Gastrocnemius medialis (tissue), 4 donors: ENCODE measurements around the gene KDM4B.

ENCODE experiments used
- CTCF ChIP-seq, 5 experiments: fragments of 450-650 bp in 3 of 5; fragments of 200-600 bp in 2 of 5; sonication (generic) in 2 of 5; IDR thresholded peaks in 4 of 5; conservative IDR thresholded peaks in 1 of 5; 1 replicate in 4 of 5; 2 replicates in 1 of 5; pipeline ENCODE4 v1.5.1; 2016 to 2019; ENCODE audit warnings: antibody characterized with exemption in 5 of 5, mild to moderate bottlenecking in 3 of 5, moderate library complexity in 3 of 5
- POLR2A ChIP-seq, 2 donors: fragments of 450-650 bp; IDR thresholded peaks; one replicate each; pipeline ENCODE4 v1.6.1; 2017; ENCODE audit warnings: antibody characterized with exemption in 2 of 2, mild to moderate bottlenecking in 2 of 2, moderate library complexity in 2 of 2

GRCh38 chr19:5143471-5144411 is 174.8 kb downstream of the KDM4B start:
- TF ChIP-seq CTCF (IDR thresholded peaks at IDR 0.05 in 4 of 5, conservative IDR thresholded peaks at IDR 0.05 in 1 of 5) (no peak), POLR2A (IDR thresholded peaks at IDR 0.05) (no peak)
